ENCODE data around the gene GOSR2. TPM values are rescaled to one million over a fixed set of nuclear protein-coding genes. Genes with fewer than 3 reads are reported as not detected.

The GOSR2 gene
- total and polyA plus RNA-seq, 2 of the 8 experiments (the other 6 are each of a cell fraction or from before 2014, with no cell fraction given), result 28.2 to 36.2 TPM

DNA sequence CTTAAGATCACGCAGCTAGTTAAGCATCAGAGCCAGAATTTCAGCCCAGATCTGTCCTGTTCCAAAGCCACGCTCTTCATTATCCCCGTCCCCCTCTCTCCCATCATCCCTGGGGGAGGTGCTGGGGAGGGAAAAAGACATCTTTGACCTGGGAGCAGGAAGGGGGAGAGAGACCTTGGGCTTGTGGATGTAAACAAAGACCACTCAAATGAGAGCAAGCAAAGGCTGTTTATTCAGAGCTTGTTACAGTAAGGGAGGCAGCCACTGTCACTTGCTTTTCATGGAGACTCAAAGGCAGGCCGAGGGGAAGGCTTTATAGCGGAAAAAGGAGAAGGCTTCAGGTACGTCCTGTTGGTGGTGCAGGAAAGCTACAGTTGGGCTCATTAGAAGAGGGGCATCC lies 59.6 kb downstream of the GOSR2 start:
- H4K8ac ChIP-seq (ENCODE audit: extremely low read depth, insufficient read depth, low read length), result no peak overlapping the region
- 78% methylated on average over 6 of the region's 6 CpGs; no CpG with 5 or more reads in 1 of the 2 experiments for WGBS, 2 experiments (ENCODE audit: extremely low coverage in 1 of 2, insufficient coverage in 1 of 2, insufficient read length in 1 of 2, insufficient replicate concordance in 2 of 2, low coverage in 1 of 2, low lambda C conversion rate in 2 of 2, missing lambda C conversion rate in 1 of 2)
- no peak overlapping the region for H2BK120ac ChIP-seq (replicated peaks; ENCODE audit: low read depth, low read length)
- H3K23ac ChIP-seq (ENCODE audit: insufficient read length), result no peak overlapping the region
- no peaks in the 10 kb centered on the region for H3K79me2 ChIP-seq (ENCODE audit: control insufficient read depth in 1 of 2, insufficient read depth in 2 of 2, low read length in 2 of 2)
- H3K4me1 ChIP-seq (replicated peaks in 1 of 4; ENCODE audit: control insufficient read depth in 3 of 4, insufficient read depth in 4 of 4, low read length in 3 of 4), result peaks cover 0 to 10% (median 6%) of the 10 kb centered on the region in 4 experiments; a peak in 6 of 7 replicates
- no peak overlapping the region for H3K9ac ChIP-seq (replicated peaks in 1 of 4; ENCODE audit: extremely low read depth in 1 of 4, low read depth in 3 of 4, low read length in 3 of 4)
- no peaks in the 10 kb centered on the region for H3K36me3 ChIP-seq (ENCODE audit: control insufficient read depth in 2 of 4, insufficient read depth in 4 of 4, low read length in 3 of 4)
- 0 out of 2 replicates have a peak overlapping the region, but pooled peaks have one; percentile 83 for H2BK15ac ChIP-seq (ENCODE audit: low read length)
- H3K23me2 ChIP-seq (ENCODE audit: low read depth, low read length), result peaks cover 17% of the 10 kb centered on the region
- POLR2A ChIA-PET (ENCODE audit: partially characterized antibody), result interaction anchor here (0.9 to 1.8 kb wide), 3 partner anchors 11 to 40 kb away, joined by 3 read pairs; no protein-coding TSS in a partner anchor
- peak overlapping the region; percentile 80; the same call in 1 of the 2 replicates for H2BK20ac ChIP-seq (ENCODE audit: low read length)
- H3K27me3 ChIP-seq (replicated peaks in 1 of 4; ENCODE audit: control insufficient read depth in 3 of 4, extremely low read depth in 1 of 4, insufficient read depth in 3 of 4, low read length in 3 of 4), result peaks cover 8 to 21% (median 20%) of the 10 kb centered on the region in 4 experiments
- H4K5ac ChIP-seq (ENCODE audit: insufficient read length, low read depth, low read length), result no peak overlapping the region
- H3K4me2 ChIP-seq (ENCODE audit: insufficient read depth in 1 of 2, low read depth in 2 of 2, low read length in 2 of 2), result no peak overlapping the region
- no peaks in the 10 kb centered on the region for H3K79me1 ChIP-seq (ENCODE audit: low read depth, low read length)
- H2BK5ac ChIP-seq (ENCODE audit: low read depth, low read length), result no peak overlapping the region; the same call in 1 of the 2 replicates
- no peak overlapping the region for H2AK5ac ChIP-seq (ENCODE audit: low read depth, low read length)
- H3K9me3 ChIP-seq (ENCODE audit: insufficient read depth in 2 of 2, low read depth in 1 of 2, low read length in 1 of 2), result no peaks in the 10 kb centered on the region
- no peak for DNase-seq (ENCODE audit: low read depth in 1 of 2, low spot score in 2 of 2)
- no peak overlapping the region for H3K27ac ChIP-seq (ENCODE audit: low read depth, low read length)
- H2AFZ ChIP-seq (ENCODE audit: low read length), result no peak overlapping the region
- no peak overlapping the region for H3K56ac ChIP-seq (replicated peaks; ENCODE audit: insufficient read length, low read depth, low read length)
- CTCF ChIA-PET (ENCODE audit: partially characterized antibody), result interaction anchor here (1.1 to 2.4 kb wide), 9 partner anchors 9 to 148 kb away, joined by 3 to 14 read pairs (median 3); no protein-coding TSS in a partner anchor
- no peak overlapping the region for H3K4me3 ChIP-seq (ENCODE audit: extremely low read depth in 1 of 4, insufficient read depth in 2 of 4, low read depth in 3 of 4, low read length in 4 of 4)
- H3K14ac ChIP-seq (ENCODE audit: insufficient read length), result no peak overlapping the region
- H4K91ac ChIP-seq (replicated peaks; ENCODE audit: insufficient read length, low read length), result no peak overlapping the region
- no peaks in the 10 kb centered on the region for H4K20me1 ChIP-seq (replicated peaks in 1 of 2; ENCODE audit: control insufficient read depth in 1 of 2, insufficient read depth in 2 of 2, low read length in 2 of 2)
- no peak for FAIRE-seq
- no peak for TF ChIP-seq KDM5A (IDR thresholded peaks at IDR 0.05; ENCODE audit: low read length)
- no peak overlapping the region for H3K18ac ChIP-seq (ENCODE audit: extremely low read depth, low read length)
- H3K4ac ChIP-seq (replicated peaks; ENCODE audit: insufficient read length, low read depth, low read length), result no peak overlapping the region
- peak overlapping the region; percentile 55; the same call in 1 of the 2 replicates for H2BK12ac ChIP-seq (ENCODE audit: low read depth, low read length)
